Measurements from ENCODE around the gene COTL1. TPM values are rescaled to one million over a fixed set of nuclear protein-coding genes. Genes with fewer than 3 reads are reported as not detected.

The COTL1 gene
- total and polyA plus RNA-seq, 9 of the 15 experiments (the other 6 are each of a cell fraction or from before 2014, with no cell fraction given): 27.7 to 185 (median 72.5) TPM

DNA sequence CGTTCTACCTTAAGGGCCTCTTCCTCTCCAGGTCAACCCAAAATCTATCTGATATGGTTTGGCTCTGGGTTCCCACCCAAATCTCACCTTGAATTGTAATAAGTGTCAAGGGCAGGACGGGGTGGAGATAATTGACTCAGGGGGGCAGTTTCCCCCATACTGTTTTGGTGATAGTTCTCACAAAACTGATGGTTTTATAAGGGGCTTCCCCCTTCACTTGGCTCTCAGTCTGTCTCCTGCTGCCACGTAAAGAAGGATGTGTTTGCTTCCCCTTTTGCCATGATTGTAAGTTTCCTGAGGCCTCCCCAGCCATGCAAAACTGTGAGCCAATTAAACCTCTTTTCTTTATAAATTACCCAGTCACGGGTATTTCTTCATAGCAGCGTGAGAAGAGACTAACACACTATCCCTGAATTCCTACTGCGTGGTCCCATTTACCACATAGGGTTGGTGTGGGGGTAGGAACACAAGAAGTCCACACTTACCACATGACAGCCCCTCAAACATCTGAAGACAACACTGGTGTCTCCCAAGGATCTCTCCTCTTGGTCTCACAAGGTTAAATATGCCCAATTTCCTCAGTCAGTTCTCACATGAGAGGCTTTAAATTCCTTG is 8.2 kb downstream of the COTL1 start:
- H3K4me1 ChIP-seq (replicated peaks in 1 of 2; ENCODE audit: control insufficient read depth in 2 of 2, insufficient read depth in 2 of 2, low read length in 2 of 2): peaks cover 31 to 33% of the 10 kb centered on the region in 2 experiments
- in situ Hi-C loops (cut with MboI): no loop called here

More for the DNA sequence above, 8.2 kb downstream of the COTL1 start:
- ChIA-PET POLR2A (interaction anchor here (0.6 kb wide), 1 partner anchor 410 kb away, joined by 3 read pairs; no protein-coding TSS in a partner anchor), CTCF (ENCODE audit: low intra/inter-chr PET ratio) (no interaction called here)
- Histone ChIP-seq H3K27me3 (ENCODE audit: control insufficient read depth in 2 of 2, insufficient read depth in 2 of 2, low read length in 2 of 2) (no peaks in the 10 kb centered on the region), H3K27ac (ENCODE audit: extremely low read depth, low read depth, low read length) (no peak overlapping the region), H4K20me1 (replicated peaks; ENCODE audit: control insufficient read depth, insufficient read depth, low read length) (no peaks in the 10 kb centered on the region), H3K9ac (ENCODE audit: insufficient read depth in 1 of 2, low read depth in 2 of 2, low read length in 2 of 2) (peak overlapping the region in 1 of 2 experiments; percentile 42; a peak in 1 of 4 replicates), H3K4me2 (ENCODE audit: insufficient read depth, low read length) (no peak overlapping the region), H3K36me3 (ENCODE audit: control insufficient read depth, insufficient read depth, low read length) (peaks cover 35% of the 10 kb centered on the region), H3K4me3 (no peak overlapping the region), H3K79me2 (ENCODE audit: control insufficient read depth, insufficient read depth, low read length) (peaks cover 78% of the 10 kb centered on the region), H3K9me3 (replicated peaks; ENCODE audit: control insufficient read depth, insufficient read depth, low read depth, low read length) (peaks cover 3% of the 10 kb centered on the region), H3K9me1 (ENCODE audit: control insufficient read depth, insufficient read depth, low read length) (no peaks in the 10 kb centered on the region), H2AFZ (ENCODE audit: low read depth, low read length) (no peak overlapping the region)
- intact Hi-C loops (cut with micrococcal nuclease): no loop called here
- FAIRE-seq (no peak), ATAC-seq (no peak), DNase-seq (ENCODE audit: extremely low read depth in 1 of 4, low spot score in 3 of 4) (no peak)
- peak; percentile 42; the same call in 1 of the 2 replicates for TF ChIP-seq ZNF324 (CRISPR knock-in tag; IDR thresholded peaks at IDR 0.05)
- TF ChIP-seq, protein P1, sequence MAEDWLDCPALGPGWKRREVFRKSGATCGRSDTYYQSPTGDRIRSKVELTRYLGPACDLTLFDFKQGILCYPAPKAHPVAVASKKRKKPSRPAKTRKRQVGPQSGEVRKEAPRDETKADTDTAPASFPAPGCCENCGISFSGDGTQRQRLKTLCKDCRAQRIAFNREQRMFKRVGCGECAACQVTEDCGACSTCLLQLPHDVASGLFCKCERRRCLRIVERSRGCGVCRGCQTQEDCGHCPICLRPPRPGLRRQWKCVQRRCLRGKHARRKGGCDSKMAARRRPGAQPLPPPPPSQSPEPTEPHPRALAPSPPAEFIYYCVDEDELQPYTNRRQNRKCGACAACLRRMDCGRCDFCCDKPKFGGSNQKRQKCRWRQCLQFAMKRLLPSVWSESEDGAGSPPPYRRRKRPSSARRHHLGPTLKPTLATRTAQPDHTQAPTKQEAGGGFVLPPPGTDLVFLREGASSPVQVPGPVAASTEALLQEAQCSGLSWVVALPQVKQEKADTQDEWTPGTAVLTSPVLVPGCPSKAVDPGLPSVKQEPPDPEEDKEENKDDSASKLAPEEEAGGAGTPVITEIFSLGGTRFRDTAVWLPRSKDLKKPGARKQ (CRISPR knock-in tag; IDR thresholded peaks at IDR 0.05): no peak
- TF ChIP-seq, protein P2, sequence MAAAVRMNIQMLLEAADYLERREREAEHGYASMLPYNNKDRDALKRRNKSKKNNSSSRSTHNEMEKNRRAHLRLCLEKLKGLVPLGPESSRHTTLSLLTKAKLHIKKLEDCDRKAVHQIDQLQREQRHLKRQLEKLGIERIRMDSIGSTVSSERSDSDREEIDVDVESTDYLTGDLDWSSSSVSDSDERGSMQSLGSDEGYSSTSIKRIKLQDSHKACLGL (CRISPR knock-in tag; IDR thresholded peaks at IDR 0.05; ENCODE audit: borderline replicate concordance, poor library complexity, severe bottlenecking): no peak
- peak; percentile 8; the same call in 1 of the 2 replicates for TF ChIP-seq NFE2L1 (tag; IDR thresholded peaks at IDR 0.05; ENCODE audit: borderline replicate concordance, low read depth)
- peak; percentile 93 for TF ChIP-seq ZNF766 (CRISPR knock-in tag; conservative IDR thresholded peaks at IDR 0.05)
- no peak for TF ChIP-seq POU5F1 (IDR thresholded peaks at IDR 0.05; ENCODE audit: borderline replicate concordance, low read depth, low read length, partially characterized antibody)
- no TSS peak for BruUV-seq (replicated peaks)
- 67% methylated on average over 6 of the region's 6 CpGs for WGBS (ENCODE audit: insufficient coverage, low coverage, missing lambda C conversion rate)

All from K562 (cell line).